Stimulated activated CD8-positive, alpha-beta memory T cell treated with anti-CD3 and anti-CD28 coated beads, Interleukin-4, amount 100 ng/mL, for 4 hours (primary cell): ENCODE measurements around the gene PATL1.

ENCODE experiments used
- DNase-seq, 2 donors: peaks; one replicate each; pipeline ENCODE4 v3.0.0-alpha.2; 2020; ENCODE audit warnings: low read depth in 2 of 2, low spot score in 1 of 2

PATL1 gene

DNA sequence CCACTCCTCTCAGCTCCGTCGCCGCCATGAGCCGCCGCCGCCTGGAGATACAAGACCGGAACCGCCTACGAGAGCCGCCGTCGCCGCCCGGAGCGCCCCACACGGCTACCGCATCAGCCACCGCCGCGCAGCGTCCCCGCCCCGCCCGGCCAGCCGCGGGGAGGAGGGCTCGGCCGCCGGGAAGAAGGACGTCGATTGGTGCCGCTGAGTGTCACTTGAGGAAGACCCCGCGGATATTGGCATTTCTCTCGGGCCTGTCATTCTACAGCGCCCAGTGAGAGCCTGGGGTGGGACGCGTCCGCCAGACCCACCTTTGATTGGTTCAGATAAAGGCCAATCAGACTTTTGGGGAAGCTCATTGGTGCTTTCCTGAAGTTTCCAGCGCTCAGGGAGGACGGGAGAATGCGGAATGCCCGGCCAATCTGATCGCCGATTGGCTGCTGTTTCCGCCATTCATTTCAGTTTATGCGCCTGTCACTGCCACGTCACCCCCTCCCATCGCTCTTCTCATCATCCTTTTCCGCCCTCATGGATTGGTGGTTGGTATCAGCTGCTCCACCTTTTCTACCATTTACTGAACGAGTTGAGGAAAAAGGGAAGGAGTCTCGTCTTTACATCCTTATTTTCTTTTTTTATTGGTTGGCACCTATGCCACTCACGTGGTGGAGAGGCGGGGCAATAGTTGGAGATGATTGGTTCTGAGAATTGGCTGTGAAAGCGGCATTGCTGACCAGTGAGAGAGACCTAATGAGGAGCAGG is 53.0 kb downstream of the PATL1 start, which contains the start of gene OSBP:
TSS of gene OSBP (minus strand) at position 138 of the 759 bp plus-strand sequence. CDS start at position 28, 110 bp downstream.
- peak; percentile 96 to 97 for DNase-seq

DNA sequence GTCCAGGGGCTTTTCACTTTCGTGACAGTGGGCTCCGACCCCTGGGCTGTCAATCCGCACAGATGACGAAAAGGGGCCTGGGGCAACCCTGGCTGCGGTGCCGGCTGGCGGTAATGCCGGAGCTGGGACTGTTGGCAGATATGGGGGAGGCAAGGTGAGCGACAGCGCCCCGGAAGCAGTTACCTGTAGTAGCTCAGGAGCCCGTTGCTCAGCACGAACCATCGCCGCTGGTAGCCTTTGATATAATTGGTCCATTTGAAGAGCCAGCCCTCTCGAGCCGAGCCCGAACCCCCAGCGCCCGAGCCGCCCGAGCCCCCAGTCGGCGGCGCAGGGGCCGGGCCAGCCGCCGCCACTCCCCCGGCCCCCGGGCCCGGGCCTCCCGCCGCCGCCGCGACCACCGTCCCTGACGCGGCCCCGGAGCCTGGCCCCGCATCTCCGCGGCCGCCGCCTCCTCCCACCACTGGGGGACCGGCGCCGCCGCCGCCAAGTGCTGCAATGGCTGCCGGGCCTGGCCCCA is 53.7 kb downstream of the PATL1 start:
- peak; percentile 7 to 32 for DNase-seq

DNA sequence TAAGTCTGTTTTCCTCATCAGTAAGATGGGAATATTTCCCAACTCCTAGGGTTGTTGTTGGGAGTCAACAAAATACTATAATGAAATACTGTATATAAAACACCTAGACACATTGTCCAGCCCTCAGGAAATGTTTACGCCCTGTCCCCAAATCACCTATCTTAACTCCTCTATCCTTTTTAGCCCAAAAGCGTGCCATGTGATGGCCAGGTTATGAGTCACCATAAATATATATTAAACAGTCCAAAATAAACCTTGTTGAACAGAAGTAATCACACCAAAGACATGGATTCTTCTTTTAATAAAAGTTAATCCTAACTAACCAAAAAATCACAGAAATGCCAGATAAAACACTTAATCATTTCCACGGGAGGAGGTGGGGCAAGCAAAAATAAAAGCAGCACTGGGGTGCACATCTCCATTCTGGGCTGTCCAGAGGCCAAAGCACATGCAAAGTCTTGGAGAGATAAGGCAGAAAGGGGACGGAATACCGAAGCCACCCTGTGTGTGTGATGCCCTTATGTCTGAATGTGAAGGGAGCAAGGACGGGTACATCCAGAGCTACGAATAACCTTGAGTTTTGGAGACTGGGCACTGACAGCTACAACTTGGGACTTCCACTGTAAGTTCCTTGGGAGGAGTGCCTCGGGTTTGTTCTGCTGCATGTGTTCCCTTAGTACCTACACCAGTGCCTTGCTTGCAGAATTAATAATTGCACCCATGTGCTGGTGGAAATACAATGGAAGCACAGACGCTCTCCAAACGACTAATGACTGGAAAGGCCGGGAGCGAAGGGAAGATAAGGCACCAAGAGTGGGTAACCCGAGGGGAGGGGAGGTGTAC is 54.3 kb downstream of the PATL1 start:
- DNase-seq, result no peak

DNA sequence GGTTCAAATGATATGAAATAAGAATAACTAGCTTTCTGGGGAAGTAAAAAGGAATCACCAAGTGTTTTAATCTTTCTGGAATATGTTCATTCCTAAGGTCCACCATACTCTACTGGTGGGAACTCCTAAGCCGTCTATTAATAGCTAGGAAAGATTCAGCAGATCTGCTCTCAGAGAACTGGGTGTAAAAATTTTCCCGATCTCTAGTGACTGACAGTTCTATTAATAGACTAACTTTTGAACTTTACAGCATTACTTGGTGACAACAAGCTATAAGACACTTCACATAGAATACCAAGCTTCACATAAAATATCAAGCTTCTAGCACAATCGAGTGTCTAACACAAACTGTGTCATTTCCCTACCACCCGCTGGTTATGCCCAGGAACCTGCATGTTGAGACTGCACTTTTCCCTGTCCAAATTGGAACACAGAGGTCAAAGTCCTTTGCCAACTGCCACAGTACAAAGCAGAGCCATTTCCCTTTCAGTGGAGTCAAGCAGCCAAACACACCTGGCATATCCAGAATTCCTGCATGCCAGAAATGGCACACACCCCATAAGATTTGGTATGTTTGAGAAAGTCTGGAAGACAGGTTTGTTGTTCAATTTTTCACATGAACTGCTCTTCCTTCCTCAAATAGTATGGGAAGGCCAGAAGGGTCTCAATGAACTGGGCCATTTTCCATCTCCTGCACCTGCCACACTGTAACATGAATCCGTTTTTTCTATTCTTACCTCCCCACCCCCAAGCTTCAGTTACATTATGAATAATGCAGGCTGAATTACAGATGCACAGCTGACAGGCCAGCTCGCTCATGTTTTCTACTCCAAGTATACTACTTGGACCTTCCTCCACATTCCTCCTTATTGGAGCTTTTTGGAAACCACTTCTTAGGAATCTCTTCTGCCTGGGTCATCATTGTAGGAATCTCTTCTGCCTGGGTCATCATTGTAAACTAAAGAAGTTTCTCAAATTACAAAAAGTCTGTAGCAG is 57.0 kb downstream of the PATL1 start:
- DNase-seq, result no peak

DNA sequence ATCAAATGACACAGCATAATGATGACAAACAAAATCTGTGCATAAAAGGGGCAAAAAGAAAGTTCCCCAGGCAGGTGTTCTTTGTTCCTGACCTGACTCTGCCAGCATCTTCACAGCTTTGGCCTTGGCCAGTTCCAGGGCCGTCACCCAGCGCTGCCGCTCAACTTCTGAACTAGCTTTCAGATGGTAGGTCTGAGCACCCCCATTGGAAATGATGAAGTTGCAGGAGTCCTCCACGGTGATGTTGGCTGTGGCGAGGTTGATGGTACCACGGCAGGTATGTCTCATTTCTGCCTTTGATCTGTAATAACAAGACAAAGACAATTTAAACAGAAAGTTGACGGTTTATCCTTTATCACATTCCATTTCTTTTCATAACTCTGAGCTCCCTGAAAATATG is 58.5 kb downstream of the PATL1 start:
- DNase-seq, result no peak

DNA sequence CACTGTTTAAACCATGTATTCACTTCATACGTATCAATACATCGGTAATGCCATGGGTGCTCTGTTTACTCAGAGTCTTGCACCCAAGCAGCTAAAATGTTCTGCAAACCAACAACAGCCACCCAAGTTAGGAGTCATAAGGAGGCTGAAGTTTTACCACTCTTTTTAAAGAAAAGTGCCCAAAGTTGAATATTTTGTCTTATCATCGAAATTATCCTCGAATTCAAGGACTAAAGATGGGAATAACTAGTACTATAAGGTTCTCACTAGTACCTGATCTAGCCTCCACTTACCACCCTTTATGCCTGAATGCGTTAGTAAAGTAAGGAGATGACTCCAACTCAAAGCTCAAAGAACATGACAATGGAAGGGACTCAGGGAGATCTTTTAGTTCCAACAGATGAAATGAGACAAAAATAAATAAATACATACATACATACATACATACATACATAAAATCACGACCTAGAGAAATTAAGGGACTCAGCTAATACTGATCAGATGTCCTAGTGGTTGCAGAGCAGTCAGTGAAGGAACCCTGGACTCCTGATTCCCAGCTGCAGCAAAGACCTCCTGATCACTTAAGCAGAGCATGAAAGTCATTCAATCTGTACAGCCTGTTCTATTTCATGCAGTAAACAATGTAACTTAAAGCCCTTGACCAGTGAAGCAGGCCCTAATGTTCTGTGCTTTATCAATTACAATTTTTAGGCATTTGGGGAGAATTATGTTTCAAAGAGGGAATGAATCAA is 61.0 kb downstream of the PATL1 start:
- no peak for DNase-seq

DNA sequence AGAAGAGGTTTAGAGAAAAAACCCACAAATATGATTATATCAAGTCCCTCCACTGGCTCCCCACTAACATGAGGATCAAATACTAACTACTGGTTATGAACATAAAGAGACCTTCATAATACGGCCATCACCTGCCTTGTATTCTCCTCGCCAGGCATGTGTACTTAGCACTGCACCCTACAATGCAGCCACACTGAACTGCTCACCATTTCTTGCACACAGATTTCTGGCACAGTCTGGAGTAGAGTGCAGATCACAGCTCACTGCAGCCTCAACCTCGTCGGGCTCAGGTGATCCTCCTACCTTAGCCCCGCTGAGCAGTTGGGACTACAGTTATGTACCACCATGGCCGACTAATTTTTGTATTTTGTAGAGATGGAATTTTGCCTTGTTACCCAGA is 66.4 kb downstream of the PATL1 start:
- DNase-seq, result no peak

DNA sequence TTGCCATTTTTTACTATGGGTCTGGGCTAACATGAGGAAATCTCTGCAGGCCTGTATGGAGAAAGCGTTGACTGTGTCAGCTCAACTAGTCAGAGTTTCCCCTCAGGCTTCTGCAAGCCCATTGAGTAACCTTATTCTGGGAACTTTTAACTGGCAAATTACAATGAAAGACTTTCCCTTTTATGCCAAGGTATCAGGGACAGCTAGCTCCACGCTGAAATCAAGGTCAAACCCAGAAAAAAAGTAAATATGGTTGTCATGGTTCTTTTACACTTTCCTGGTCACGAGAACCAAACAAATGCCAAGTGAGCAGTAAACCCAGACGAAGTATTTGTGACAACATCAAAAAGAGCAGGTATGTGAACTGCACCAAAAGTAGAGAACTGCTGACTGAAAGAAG is 67.0 kb downstream of the PATL1 start:
- DNase-seq, result no peak

DNA sequence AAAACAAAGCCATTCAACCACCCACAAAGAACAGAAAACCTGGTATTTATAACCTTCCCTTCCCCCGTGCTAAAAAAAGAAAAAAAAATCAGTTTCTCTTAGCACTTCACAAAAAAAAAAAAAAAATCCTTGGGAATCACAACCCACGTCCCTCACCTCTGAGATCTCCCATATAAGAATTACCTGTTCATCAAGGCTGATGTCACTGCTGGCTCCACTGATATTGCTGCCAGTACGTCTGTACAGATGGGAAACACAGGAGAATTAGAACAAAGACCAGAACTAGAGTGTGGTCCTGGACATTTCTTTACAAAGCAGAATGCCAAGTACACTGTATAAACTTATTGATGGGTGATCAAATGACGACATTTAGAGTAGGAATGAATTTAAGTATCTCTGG is 68.2 kb downstream of the PATL1 start:
- no peak for DNase-seq

DNA sequence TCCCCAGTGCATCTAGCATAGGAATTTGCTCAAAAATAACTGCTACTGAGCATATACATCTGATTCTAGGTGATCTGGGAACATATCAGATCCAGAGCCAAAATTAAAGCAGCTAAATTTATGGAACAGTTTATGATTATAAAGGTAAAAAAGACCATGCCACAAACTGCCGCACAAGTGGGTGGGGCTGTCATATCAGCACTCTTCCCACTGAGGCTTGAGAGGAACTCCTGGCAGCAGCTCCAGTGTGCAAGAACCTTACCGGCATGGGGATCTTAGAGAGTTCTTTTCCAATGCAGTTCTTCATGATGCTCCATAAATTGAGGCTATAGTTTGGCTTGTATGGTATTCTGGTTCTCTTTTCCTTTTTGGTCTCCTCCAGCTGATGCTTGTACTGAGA is 68.6 kb downstream of the PATL1 start:
- no peak for DNase-seq

DNA sequence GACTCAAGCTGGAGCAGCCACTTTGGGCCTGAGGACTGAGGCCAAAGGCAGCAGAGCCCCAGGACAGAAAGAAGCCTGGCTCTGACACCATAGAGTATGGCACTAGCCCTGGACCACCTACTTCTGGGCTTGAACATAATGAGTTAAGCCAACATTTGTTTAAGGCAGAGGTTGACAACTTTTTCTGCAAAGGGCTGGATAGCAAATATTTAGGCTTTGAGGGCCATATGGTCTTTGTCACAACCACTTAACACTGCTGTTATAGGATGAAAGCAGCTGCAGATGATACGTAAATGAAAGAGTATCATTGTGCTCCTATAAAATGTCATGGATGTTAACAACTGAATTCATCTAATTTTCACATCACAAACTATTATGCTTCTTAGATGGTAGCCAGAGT is 69.9 kb downstream of the PATL1 start:
- no peak for DNase-seq
